ENCODE measurements around the gene CXCL16.

CXCL16 gene

GRCh38 chr17:4739122-4740024 is at the start of gene CXCL16, which contains the start of gene ZMYND15:
Gene CXCL16 (minus strand): TSS chr17:4739928. CDS start chr17:4739339, 589 bp downstream.
Gene ZMYND15 (plus strand): TSS chr17:4739833. CDS start chr17:4740549, 716 bp downstream.
- DNase-seq (ENCODE audit: extremely low read depth in 1 of 2, low read depth in 1 of 2): peak; percentile 32 to 49

- DNase-seq (ENCODE audit: extremely low read depth in 1 of 2, low read depth in 1 of 2): no peak
Observed at GRCh38 chr17:4788807-4789700, 49.3 kb upstream of the CXCL16 start, which contains the start of gene GLTPD2. Gene GLTPD2 (plus strand): TSS chr17:4788964. CDS start chr17:4789012, 48 bp downstream.

- DNase-seq (ENCODE audit: extremely low read depth in 1 of 2, low read depth in 1 of 2): no peak
Observed at GRCh38 chr17:4788159-4788806, 48.6 kb upstream of the CXCL16 start.

- DNase-seq (ENCODE audit: extremely low read depth in 1 of 2, low read depth in 1 of 2): no peak
Observed at GRCh38 chr17:4786516-4786915, 46.8 kb upstream of the CXCL16 start.

- no peak for DNase-seq (ENCODE audit: extremely low read depth in 1 of 2, low read depth in 1 of 2)
Observed at GRCh38 chr17:4786106-4786511, 46.4 kb upstream of the CXCL16 start, which contains the start of gene VMO1. Gene VMO1 (minus strand): TSS chr17:4786364. CDS start chr17:4786352, 12 bp downstream.

GRCh38 chr17:4785311-4786105 is 45.8 kb upstream of the CXCL16 start:
- DNase-seq (ENCODE audit: extremely low read depth in 1 of 2, low read depth in 1 of 2): no peak

GRCh38 chr17:4782652-4783051 is 42.9 kb upstream of the CXCL16 start:
- no peak for DNase-seq (ENCODE audit: extremely low read depth in 1 of 2, low read depth in 1 of 2)

- DNase-seq (ENCODE audit: extremely low read depth in 1 of 2, low read depth in 1 of 2): no peak
Observed at GRCh38 chr17:4780325-4780955, 40.7 kb upstream of the CXCL16 start.

GRCh38 chr17:4777969-4778760 is 38.4 kb upstream of the CXCL16 start:
- DNase-seq (ENCODE audit: extremely low read depth in 1 of 2, low read depth in 1 of 2): no peak

- no peak for DNase-seq (ENCODE audit: extremely low read depth in 1 of 2, low read depth in 1 of 2)
Observed at GRCh38 chr17:4772235-4772613, 32.5 kb upstream of the CXCL16 start.

GRCh38 chr17:4771519-4772234 is 31.9 kb upstream of the CXCL16 start, which contains the start of gene TM4SF5:
Gene TM4SF5 (plus strand): TSS chr17:4771886. CDS start chr17:4771923, 37 bp downstream.
- no peak for DNase-seq (ENCODE audit: extremely low read depth in 1 of 2, low read depth in 1 of 2)

- DNase-seq (ENCODE audit: extremely low read depth in 1 of 2, low read depth in 1 of 2): no peak
Observed at GRCh38 chr17:4769628-4770027, 29.9 kb upstream of the CXCL16 start.

- no peak for DNase-seq (ENCODE audit: extremely low read depth in 1 of 2, low read depth in 1 of 2)
Observed at GRCh38 chr17:4768298-4768697, 28.6 kb upstream of the CXCL16 start.

- no peak for DNase-seq (ENCODE audit: extremely low read depth in 1 of 2, low read depth in 1 of 2)
Observed at GRCh38 chr17:4766723-4767122, 27.0 kb upstream of the CXCL16 start.

- DNase-seq (ENCODE audit: extremely low read depth in 1 of 2, low read depth in 1 of 2): no peak
Observed at GRCh38 chr17:4766201-4766600, 26.5 kb upstream of the CXCL16 start.

- no peak for DNase-seq (ENCODE audit: extremely low read depth in 1 of 2, low read depth in 1 of 2)
Observed at GRCh38 chr17:4764595-4764994, 24.9 kb upstream of the CXCL16 start.

GRCh38 chr17:4759776-4760236 is 20.1 kb upstream of the CXCL16 start:
- DNase-seq (ENCODE audit: extremely low read depth in 1 of 2, low read depth in 1 of 2): no peak

GRCh38 chr17:4753392-4753791 is 13.7 kb upstream of the CXCL16 start:
- no peak for DNase-seq (ENCODE audit: extremely low read depth in 1 of 2, low read depth in 1 of 2)
